Lower leg skin (tissue), 3 donors: Measurements from ENCODE around the gene PARP16.

Experiments
- CTCF ChIP-seq, 3 donors: fragments of 450-650 bp; IDR thresholded peaks; one replicate each; pipeline ENCODE4 v1.5.1; 2016; ENCODE audit warnings: antibody characterized with exemption in 3 of 3, mild to moderate bottlenecking in 3 of 3, moderate library complexity in 2 of 3
- POLR2A ChIP-seq, 2 donors: fragments of 450-650 bp; IDR thresholded peaks; one replicate each; pipeline ENCODE4 v1.6.1; 2016 to 2017; ENCODE audit warnings: antibody characterized with exemption in 2 of 2, mild to moderate bottlenecking in 1 of 2, moderate library complexity in 1 of 2

- TF ChIP-seq CTCF (IDR thresholded peaks at IDR 0.05) (no peak), POLR2A (IDR thresholded peaks at IDR 0.05) (no peak)
Observed at GRCh38 chr15:65260968-65261367, 25.7 kb downstream of the PARP16 start.
